PC-3 (cell line): ENCODE measurements around the gene SLC6A6. TPM values are rescaled to one million over a fixed set of nuclear protein-coding genes. Genes with fewer than 3 reads are reported as not detected.

ENCODE experiments used
- ATAC-seq: fragments of 200-7000 bp; cut with Tn5 transposase; 2 replicates; pipeline ENCODE4 v1.9.1; 2020; ENCODE audit warnings: mild to moderate bottlenecking, moderate library complexity
- BruUV-seq: library from RNA; stranded (reverse); fragments of 400-500 nt; replicated peaks from 2 replicates; lab custom pipeline; 2021; lab: Mats Ljungman, UMichigan
- CTCF ChIA-PET: fragments of 300-600 bp; sonication (Branson Sonifier 250); formaldehyde crosslinking; loops from one replicate; lab custom pipeline; 2022; ENCODE audit warnings: antibody characterized with exemption; lab: Charles Lee
- POLR2A ChIA-PET: fragments of 300-600 bp; sonication (Branson Sonifier 250); formaldehyde crosslinking; loops from one replicate; lab custom pipeline; 2022; ENCODE audit warnings: antibody characterized with exemption; ENCODE audit not compliant: unreplicated experiment; lab: Charles Lee
- DNase-seq: peaks from one replicate; pipeline ENCODE4 v3.0.0-alpha.2; 2015
- H2AFZ ChIP-seq: fragments of 300-600 bp; sonication (generic); 2 replicates; pipeline ENCODE4 v1.6.0; 2016; ENCODE audit warnings: antibody characterized with exemption, low read length
- H3F3A ChIP-seq: fragments of 300-600 bp; sonication (generic); one replicate; pipeline ENCODE4 v1.6.0; 2017; ENCODE audit warnings: antibody characterized with exemption, low read length, control low read depth, mild to moderate bottlenecking; ENCODE audit not compliant: unreplicated experiment
- H3K27ac ChIP-seq: fragments of 300-600 bp; sonication (generic); 2 replicates; pipeline ENCODE4 v1.5.1; 2016; ENCODE audit warnings: mild to moderate bottlenecking, low read length
- H3K27me3 ChIP-seq: fragments of 300-600 bp; sonication (generic); 2 replicates; pipeline ENCODE4 v1.6.1; 2016; ENCODE audit warnings: low read length, mixed read lengths
- H3K36me3 ChIP-seq: fragments of 300-600 bp; sonication (generic); 2 replicates; pipeline ENCODE4 v1.6.1; 2016; ENCODE audit warnings: low read depth, mixed run types, low read length, mixed read lengths
- H3K4me1 ChIP-seq: fragments of 300-600 bp; sonication (generic); 2 replicates; pipeline ENCODE4 v1.5.1; 2016; ENCODE audit warnings: low read length; ENCODE audit not compliant: insufficient read depth
- H3K4me2 ChIP-seq: fragments of 300-600 bp; sonication (generic); 2 replicates; pipeline ENCODE4 v1.6.0; 2016; ENCODE audit warnings: low read length
- H3K4me3 ChIP-seq: fragments of 300-600 bp; sonication (generic); 2 replicates; pipeline ENCODE4 v1.5.1; 2016; ENCODE audit warnings: mild to moderate bottlenecking, low read length, mixed read lengths
- H3K79me2 ChIP-seq: fragments of 300-600 bp; sonication (generic); 2 replicates; pipeline ENCODE4 v1.6.1; 2017; ENCODE audit warnings: low read length, mixed read lengths
- H3K9ac ChIP-seq: fragments of 300-600 bp; sonication (generic); 2 replicates; pipeline ENCODE4 v1.6.0; 2016; ENCODE audit warnings: mild to moderate bottlenecking, low read length
- H3K9me2 ChIP-seq: fragments of 300-600 bp; sonication (generic); replicated peaks from 2 replicates; pipeline ENCODE4 v1.6.1; 2016; ENCODE audit warnings: mixed run types, low read length, mixed read lengths
- H3K9me3 ChIP-seq: fragments of 300-600 bp; sonication (generic); 2 replicates; pipeline ENCODE4 v1.6.1; 2016; ENCODE audit warnings: low read length, mixed read lengths
- H4K20me1 ChIP-seq: fragments of 300-600 bp; sonication (generic); 2 replicates; pipeline ENCODE4 v1.6.1; 2016; ENCODE audit warnings: low read length, mixed read lengths
- EZH2 ChIP-seq: fragments of 300-600 bp; sonication (generic); IDR thresholded peaks from one replicate; pipeline ENCODE4 v1.6.1; 2017; ENCODE audit warnings: antibody characterized with exemption, mild to moderate bottlenecking, low read length; ENCODE audit not compliant: unreplicated experiment
- EZH2phosphoT487 ChIP-seq: fragments of 300-600 bp; sonication (generic); IDR thresholded peaks from 2 replicates; pipeline ENCODE4 v1.6.1; 2018; ENCODE audit warnings: mild to moderate bottlenecking, antibody characterized with exemption, low read length, borderline replicate concordance
- intact Hi-C: fragments of 100-400 bp; cut with micrococcal nuclease; formaldehyde crosslinking; loops from 2 replicates; pipeline ENCODE4 v1.9.0; 2023
- total RNA-seq: library from RNA; depleted of rRNA; stranded (reverse); fragments of >200 nt; gene quantifications from 2 replicates; pipeline ENCODE4 v1.2.3, GENCODE V29; 2014
- TF ChIP-seq, protein P1 (sequence below): fragments of 300-600 bp; sonication (generic); conservative IDR thresholded peaks from 2 replicates; pipeline ENCODE4 v1.5.1; 2017; ENCODE audit warnings: antibody characterized with exemption, low read depth, mild to moderate bottlenecking, low read length

The SLC6A6 gene
- total RNA-seq, 1 experiment from 2014 or later: 28.1 TPM

DNA sequence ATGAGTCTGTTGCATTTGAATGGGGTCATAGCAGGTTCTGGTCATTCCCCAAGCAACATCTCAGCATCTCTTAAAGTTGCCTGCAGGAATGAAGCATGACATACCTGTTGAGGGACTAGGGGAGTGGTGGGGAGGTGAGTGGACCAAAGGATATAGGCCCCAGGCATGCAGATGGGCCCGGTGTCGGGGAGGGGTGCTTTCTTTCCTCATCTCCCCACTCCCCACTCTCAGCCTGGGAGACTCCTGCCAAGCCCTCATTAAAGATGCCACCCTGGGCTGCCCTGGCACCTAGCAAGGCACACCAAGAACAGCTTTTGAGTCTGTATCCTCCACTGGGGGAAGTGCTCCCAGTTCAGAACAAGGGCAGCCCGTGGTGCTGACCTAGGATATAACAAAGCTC, 83.6 kb downstream of the SLC6A6 start:
- Histone ChIP-seq H2AFZ (no peak overlapping the region), H3K4me2 (no peak overlapping the region), H3K4me1 (peaks cover 10% of the 10 kb centered on the region), H4K20me1 (no peaks in the 10 kb centered on the region), H3K4me3 (no peak overlapping the region), H3K36me3 (peaks cover 4% of the 10 kb centered on the region; the same call in 1 of the 2 replicates), H3K79me2 (no peaks in the 10 kb centered on the region), H3K9me2 (no peaks in the 10 kb centered on the region), H3K27me3 (no peaks in the 10 kb centered on the region), H3F3A (no peaks in the 10 kb centered on the region), H3K27ac (no peak overlapping the region), H3K9me3 (no peaks in the 10 kb centered on the region), H3K9ac (no peak overlapping the region)
- no peak for ATAC-seq
- ChIA-PET CTCF (no interaction called here), POLR2A (no interaction called here)
- no peak for DNase-seq
- BruUV-seq: no TSS peak
- intact Hi-C loops: no loop called here
- TF ChIP-seq EZH2phosphoT487 (no peak), EZH2 (no peak)
- TF ChIP-seq, protein P1, sequence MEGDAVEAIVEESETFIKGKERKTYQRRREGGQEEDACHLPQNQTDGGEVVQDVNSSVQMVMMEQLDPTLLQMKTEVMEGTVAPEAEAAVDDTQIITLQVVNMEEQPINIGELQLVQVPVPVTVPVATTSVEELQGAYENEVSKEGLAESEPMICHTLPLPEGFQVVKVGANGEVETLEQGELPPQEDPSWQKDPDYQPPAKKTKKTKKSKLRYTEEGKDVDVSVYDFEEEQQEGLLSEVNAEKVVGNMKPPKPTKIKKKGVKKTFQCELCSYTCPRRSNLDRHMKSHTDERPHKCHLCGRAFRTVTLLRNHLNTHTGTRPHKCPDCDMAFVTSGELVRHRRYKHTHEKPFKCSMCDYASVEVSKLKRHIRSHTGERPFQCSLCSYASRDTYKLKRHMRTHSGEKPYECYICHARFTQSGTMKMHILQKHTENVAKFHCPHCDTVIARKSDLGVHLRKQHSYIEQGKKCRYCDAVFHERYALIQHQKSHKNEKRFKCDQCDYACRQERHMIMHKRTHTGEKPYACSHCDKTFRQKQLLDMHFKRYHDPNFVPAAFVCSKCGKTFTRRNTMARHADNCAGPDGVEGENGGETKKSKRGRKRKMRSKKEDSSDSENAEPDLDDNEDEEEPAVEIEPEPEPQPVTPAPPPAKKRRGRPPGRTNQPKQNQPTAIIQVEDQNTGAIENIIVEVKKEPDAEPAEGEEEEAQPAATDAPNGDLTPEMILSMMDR: no peak

DNA sequence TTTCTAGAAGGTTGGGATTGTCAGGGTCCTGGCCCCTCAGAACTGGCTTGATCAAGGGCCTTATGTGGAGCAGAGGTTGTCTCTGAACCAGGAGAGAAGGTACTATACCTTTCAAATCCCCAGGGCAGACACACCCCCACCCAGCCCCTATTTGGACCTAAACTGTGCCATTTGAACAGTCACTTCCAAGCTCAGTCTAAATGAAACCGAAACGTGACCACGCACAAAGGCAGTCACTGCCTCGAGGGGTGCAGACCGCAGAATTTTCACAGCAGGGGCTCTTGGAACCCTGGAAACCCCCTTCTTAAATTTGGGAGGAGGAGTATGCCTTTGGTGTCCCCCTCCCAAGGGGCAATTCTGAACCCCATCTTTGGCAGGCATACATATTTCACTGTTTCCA, 84.1 kb downstream of the SLC6A6 start:
- Histone ChIP-seq H3K4me1 (peaks cover 15% of the 10 kb centered on the region), H3K79me2 (no peaks in the 10 kb centered on the region), H4K20me1 (no peaks in the 10 kb centered on the region), H3K4me3 (no peak overlapping the region), H3K4me2 (no peak overlapping the region), H3K9me3 (no peaks in the 10 kb centered on the region), H3K27ac (no peak overlapping the region), H3K27me3 (no peaks in the 10 kb centered on the region), H3F3A (no peaks in the 10 kb centered on the region), H3K9me2 (no peaks in the 10 kb centered on the region), H2AFZ (no peak overlapping the region), H3K9ac (no peak overlapping the region), H3K36me3 (peaks cover 4% of the 10 kb centered on the region; the same call in 1 of the 2 replicates)
- DNase-seq: no peak
- no peak for ATAC-seq
- TF ChIP-seq EZH2phosphoT487 (no peak), EZH2 (no peak)
- TF ChIP-seq, protein P1: no peak
- CTCF ChIA-PET: no interaction called here
- BruUV-seq: no TSS peak
- intact Hi-C loops: no loop called here
- POLR2A ChIA-PET: no interaction called here

DNA sequence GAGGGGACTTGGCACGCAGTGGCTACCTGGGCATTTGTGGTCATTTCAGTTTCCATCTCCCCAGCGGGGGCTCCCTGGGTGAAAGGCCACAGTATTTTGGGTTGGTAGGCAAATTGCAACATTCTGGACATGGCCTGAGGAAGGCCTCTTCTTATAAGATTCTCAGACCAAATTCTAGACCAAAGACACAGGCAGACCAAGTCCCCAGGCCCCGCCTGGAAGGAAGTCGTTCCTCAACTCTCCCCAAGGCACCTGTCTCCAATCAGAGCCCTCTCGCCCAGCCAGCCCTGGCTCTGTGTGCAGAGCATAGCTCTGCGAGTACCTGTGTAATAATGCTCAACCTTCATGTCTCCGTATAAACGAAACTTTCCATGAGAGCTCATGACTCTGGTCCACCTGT, 84.7 kb downstream of the SLC6A6 start:
- H3K27ac ChIP-seq: no peak overlapping the region
- no peaks in the 10 kb centered on the region for H3K27me3 ChIP-seq
- no peaks in the 10 kb centered on the region for H3F3A ChIP-seq
- H3K9me2 ChIP-seq: no peaks in the 10 kb centered on the region
- no peak overlapping the region for H3K4me2 ChIP-seq
- intact Hi-C loops: no loop called here
- DNase-seq: no peak
- no peaks in the 10 kb centered on the region for H3K79me2 ChIP-seq
- ChIA-PET POLR2A (no interaction called here), CTCF (no interaction called here)
- TF ChIP-seq EZH2phosphoT487 (no peak), EZH2 (no peak)
- TF ChIP-seq, protein P1: no peak
- peaks cover 17% of the 10 kb centered on the region for H3K4me1 ChIP-seq
- no peak overlapping the region for H2AFZ ChIP-seq
- no peak for ATAC-seq
- H3K9ac ChIP-seq: no peak overlapping the region
- H4K20me1 ChIP-seq: no peaks in the 10 kb centered on the region
- H3K4me3 ChIP-seq: no peak overlapping the region
- H3K9me3 ChIP-seq: no peaks in the 10 kb centered on the region
- no TSS peak for BruUV-seq
- peaks cover 4% of the 10 kb centered on the region; the same call in 1 of the 2 replicates for H3K36me3 ChIP-seq
